Measurements from ENCODE around the gene D2HGDH.
"Not testable (repeated sequence)": the region's sequence is repeated elsewhere in the genome, so short reads cannot be mapped to it uniquely, and the experiment has no call there.

Gene D2HGDH

GRCh38 chr2:241759067-241759807, 24.8 kb downstream of the D2HGDH start:
- in situ Hi-C loops (cut with MboI; ENCODE audit: low pct_unique_long_range_greater_than_20kb, low sequenced_read_pairs, unreplicated experiment) = no loop called here
- no peak for TF ChIP-seq CTCF (IDR thresholded peaks at IDR 0.05; ENCODE audit: extremely low read depth, insufficient read depth, missing control alignments)
- DNase-seq (ENCODE audit: low spot score) = no peak

- DNase-seq (ENCODE audit: low spot score); in situ Hi-C loops (cut with MboI; ENCODE audit: low pct_unique_long_range_greater_than_20kb, low sequenced_read_pairs, unreplicated experiment): not testable (repeated sequence)
Measured at GRCh38 chr2:241759893-241760292, 25.5 kb downstream of the D2HGDH start.

GRCh38 chr2:241760301-241760771, 25.9 kb downstream of the D2HGDH start:
- no peak for TF ChIP-seq CTCF (IDR thresholded peaks at IDR 0.05; ENCODE audit: extremely low read depth, insufficient read depth, missing control alignments)
- no peak for DNase-seq (ENCODE audit: low spot score)
- in situ Hi-C loops (cut with MboI; ENCODE audit: low pct_unique_long_range_greater_than_20kb, low sequenced_read_pairs, unreplicated experiment) = no loop called here

GRCh38 chr2:241762321-241762932, 28.0 kb downstream of the D2HGDH start:
- no peak for TF ChIP-seq CTCF (IDR thresholded peaks at IDR 0.05; ENCODE audit: extremely low read depth, insufficient read depth, missing control alignments)
- in situ Hi-C loops (cut with MboI; ENCODE audit: low pct_unique_long_range_greater_than_20kb, low sequenced_read_pairs, unreplicated experiment) = no loop called here
- DNase-seq (ENCODE audit: low spot score) = no peak

- in situ Hi-C loops (cut with MboI; ENCODE audit: low pct_unique_long_range_greater_than_20kb, low sequenced_read_pairs, unreplicated experiment) = no loop called here
- DNase-seq (ENCODE audit: low spot score) = no peak
- no peak for TF ChIP-seq CTCF (IDR thresholded peaks at IDR 0.05; ENCODE audit: extremely low read depth, insufficient read depth, missing control alignments)
Measured at GRCh38 chr2:241762933-241763369, 28.5 kb downstream of the D2HGDH start.

GRCh38 chr2:241763551-241764274, 29.3 kb downstream of the D2HGDH start:
- in situ Hi-C loops (cut with MboI; ENCODE audit: low pct_unique_long_range_greater_than_20kb, low sequenced_read_pairs, unreplicated experiment) = no loop called here
- no peak for DNase-seq (ENCODE audit: low spot score)
- TF ChIP-seq CTCF (IDR thresholded peaks at IDR 0.05; ENCODE audit: extremely low read depth, insufficient read depth, missing control alignments) = no peak

Data from GM13977 (cell line).